IMR-90 (cell line): ENCODE data around the gene G3BP1. TPM values are rescaled to one million over a fixed set of nuclear protein-coding genes. Genes with fewer than 3 reads are reported as not detected.

Source experiments
- ATAC-seq: fragments of 200-7000 bp; cut with Tn5 transposase; 2 replicates; pipeline ENCODE4 v1.9.1; 2020; ENCODE audit warnings: low read depth, mild to moderate bottlenecking, moderate library complexity
- BruUV-seq: library from RNA; stranded (reverse); fragments of 400-500 nt; replicated peaks from 2 replicates; lab custom pipeline; 2021; lab: Mats Ljungman, UMichigan
- CTCF ChIA-PET: fragments of 300-600 bp; formaldehyde crosslinking; extraction: SDS; loops from one replicate; lab custom pipeline; 2021; ENCODE audit warnings: antibody characterized with exemption; lab: Yijun Ruan, JAX
- POLR2A ChIA-PET: fragments of 300-600 bp; sonication (Branson Sonifier 250); formaldehyde crosslinking; loops from one replicate; lab custom pipeline; 2022; ENCODE audit warnings: antibody characterized with exemption; ENCODE audit not compliant: unreplicated experiment; lab: Charles Lee
- DNase-seq: peaks from one replicate; pipeline ENCODE4 v3.0.0; 2013
- H2AFZ ChIP-seq: replicated peaks from 2 replicates; pipeline ENCODE3; 2013; ENCODE audit warnings: low read length, mild to moderate bottlenecking; ENCODE audit not compliant: poor library complexity
- H2AK5ac ChIP-seq: 2 replicates; pipeline ENCODE4 v1.6.1; 2013; ENCODE audit warnings: low read depth, low read length, inconsistent platforms
- H2AK9ac ChIP-seq: replicated peaks from 2 replicates; pipeline ENCODE3; 2013; ENCODE audit warnings: mild to moderate bottlenecking, low read depth, low read length, moderate library complexity; ENCODE audit not compliant: poor library complexity
- H2BK120ac ChIP-seq: 2 replicates; pipeline ENCODE4 v1.6.1; 2013; ENCODE audit warnings: low read depth, low read length, inconsistent platforms
- H2BK15ac ChIP-seq: 3 replicates; pipeline ENCODE4 v1.6.1; 2013; ENCODE audit warnings: low read depth, low read length, inconsistent platforms
- H2BK20ac ChIP-seq: 2 replicates; pipeline ENCODE4 v1.6.1; 2013; ENCODE audit warnings: low read depth, mild to moderate bottlenecking, inconsistent platforms, low read length, moderate library complexity
- H2BK5ac ChIP-seq: 2 replicates; pipeline ENCODE4 v1.6.1; 2013; ENCODE audit warnings: mild to moderate bottlenecking, low read depth, low read length, inconsistent platforms; ENCODE audit not compliant: poor library complexity, severe bottlenecking
- H3K14ac ChIP-seq: replicated peaks from 2 replicates; pipeline ENCODE4 v1.6.1; 2013; ENCODE audit warnings: low read depth, low read length, inconsistent platforms
- H3K18ac ChIP-seq: 2 replicates; pipeline ENCODE4 v1.6.1; 2013; ENCODE audit warnings: low read depth, low read length, control low read depth
- H3K23ac ChIP-seq: 2 replicates; pipeline ENCODE4 v1.6.1; 2013; ENCODE audit warnings: low read depth, low read length, inconsistent platforms
- H3K27ac ChIP-seq: 2 replicates; pipeline ENCODE4 v1.5.1; 2013; ENCODE audit warnings: mild to moderate bottlenecking, control low read depth, low read length; ENCODE audit not compliant: insufficient read depth
- H3K27me3 ChIP-seq: 2 replicates; pipeline ENCODE4 v1.6.1; 2013; ENCODE audit warnings: low read length; ENCODE audit not compliant: control insufficient read depth, insufficient read depth
- H3K36me3 ChIP-seq: 2 replicates; pipeline ENCODE4 v1.6.1; 2013; ENCODE audit warnings: low read length, mixed read lengths; ENCODE audit not compliant: control insufficient read depth, insufficient read depth
- H3K4ac ChIP-seq: 2 replicates; pipeline ENCODE4 v1.6.1; 2013; ENCODE audit warnings: low read depth, low read length, inconsistent platforms
- H3K4me1 ChIP-seq: 2 replicates; pipeline ENCODE4 v1.6.1; 2013; ENCODE audit warnings: low read length, mixed read lengths; ENCODE audit not compliant: control insufficient read depth, insufficient read depth
- H3K4me2 ChIP-seq: 2 replicates; pipeline ENCODE4 v1.6.1; 2013; ENCODE audit warnings: low read depth, mild to moderate bottlenecking, control low read depth, low read length, moderate library complexity
- H3K4me3 ChIP-seq: 2 replicates; pipeline ENCODE4 v1.5.1; 2013; ENCODE audit warnings: low read depth, mild to moderate bottlenecking, control low read depth, low read length, moderate library complexity; ENCODE audit not compliant: insufficient read depth
- H3K56ac ChIP-seq: 2 replicates; pipeline ENCODE4 v1.6.1; 2013; ENCODE audit warnings: low read length, inconsistent platforms; ENCODE audit not compliant: insufficient read depth; ENCODE audit errors: extremely low read depth
- H3K79me1 ChIP-seq, 2 experiments: 2 replicates each; pipeline ENCODE4 v1.6.1; 2013; ENCODE audit warnings: low read length in 2 of 2, inconsistent platforms in 1 of 2, low read depth in 1 of 2
- H3K9ac ChIP-seq: 2 replicates; pipeline ENCODE4 v1.6.1; 2013; ENCODE audit warnings: low read depth, low read length, control low read depth
- H3K9me1 ChIP-seq: 2 replicates; pipeline ENCODE4 v1.6.1; 2013; ENCODE audit warnings: low read length, inconsistent platforms; ENCODE audit not compliant: insufficient read depth
- H3K9me3 ChIP-seq: 2 replicates; pipeline ENCODE4 v1.6.1; 2013; ENCODE audit warnings: low read length; ENCODE audit not compliant: control insufficient read depth, insufficient read depth
- H4K20me1 ChIP-seq: 2 replicates; pipeline ENCODE4 v1.6.1; 2013; ENCODE audit warnings: low read length, inconsistent platforms; ENCODE audit not compliant: insufficient read depth
- H4K5ac ChIP-seq: 2 replicates; pipeline ENCODE4 v1.6.1; 2013; ENCODE audit warnings: mild to moderate bottlenecking, low read depth, low read length, control low read depth
- H4K8ac ChIP-seq, 2 experiments: 2 replicates each; pipeline ENCODE4 v1.6.1; 2013; ENCODE audit warnings: low read depth in 2 of 2, low read length in 2 of 2, control low read depth in 1 of 2, inconsistent platforms in 1 of 2
- H4K91ac ChIP-seq: 2 replicates; pipeline ENCODE4 v1.6.1; 2013; ENCODE audit warnings: low read depth, low read length, inconsistent platforms; ENCODE audit not compliant: insufficient read depth
- BHLHE40 ChIP-seq: fragments of 150-350 bp; IDR thresholded peaks from 2 replicates; pipeline ENCODE4 v1.6.1; 2016; ENCODE audit warnings: mild to moderate bottlenecking, low read depth, low read length
- CEBPB ChIP-seq: IDR thresholded peaks from 2 replicates; pipeline ENCODE4 v1.6.1; 2012; ENCODE audit warnings: low read depth, low read length, improper control_type of control experiment
- CHD1 ChIP-seq: IDR thresholded peaks from 2 replicates; pipeline ENCODE4 v1.6.1; 2012; ENCODE audit warnings: low read depth, low read length, improper control_type of control experiment
- FOS ChIP-seq: fragments of 150-350 bp; IDR thresholded peaks from 2 replicates; pipeline ENCODE4 v1.6.1; 2016; ENCODE audit warnings: low read depth, low read length
- MAZ ChIP-seq: IDR thresholded peaks from 2 replicates; pipeline ENCODE4 v1.6.1; 2012; ENCODE audit warnings: low read depth, mild to moderate bottlenecking, low read length, improper control_type of control experiment, moderate library complexity, borderline replicate concordance
- MXI1 ChIP-seq: IDR thresholded peaks from 2 replicates; pipeline ENCODE4 v1.6.1; 2012; ENCODE audit warnings: low read depth, mild to moderate bottlenecking, low read length, moderate library complexity, borderline replicate concordance
- NFE2L2 ChIP-seq: fragments of 150-350 bp; IDR thresholded peaks from 2 replicates; pipeline ENCODE4 v1.6.1; 2016; ENCODE audit warnings: low read depth, mild to moderate bottlenecking, low read length
- POLR2A ChIP-seq: IDR thresholded peaks from 2 replicates; pipeline ENCODE4 v1.6.1; 2012; ENCODE audit warnings: mild to moderate bottlenecking, low read depth, low read length
- RAD21 ChIP-seq: IDR thresholded peaks from 2 replicates; pipeline ENCODE4 v1.6.1; 2012; ENCODE audit warnings: low read length, improper control_type of control experiment
- RCOR1 ChIP-seq: IDR thresholded peaks from 2 replicates; pipeline ENCODE4 v1.6.1; 2012; ENCODE audit warnings: mild to moderate bottlenecking, low read length, improper control_type of control experiment; ENCODE audit not compliant: insufficient replicate concordance
- RFX5 ChIP-seq: IDR thresholded peaks from 2 replicates; pipeline ENCODE4 v1.8.0; 2012; ENCODE audit warnings: low read depth, mild to moderate bottlenecking, low read length, moderate library complexity
- SMC3 ChIP-seq: fragments of 150-350 bp; IDR thresholded peaks from 2 replicates; pipeline ENCODE4 v1.6.1; 2016; ENCODE audit warnings: low read depth, mild to moderate bottlenecking, antibody characterized with exemption, low read length, moderate library complexity
- whole genome bisulfite sequencing, 2 experiments: methylation state at CpG; one replicate each; pipeline versions ENCODE4 v1.1.5 to v1.1.7; 2013; ENCODE audit warnings: missing lambda C conversion rate in 2 of 2; ENCODE audit not compliant: insufficient read length in 1 of 2; ENCODE audit errors: extremely low coverage in 2 of 2; 5-methylcytosine and 5-hydroxymethylcytosine counted together
- dilution Hi-C: fragments of 300-500 bp; cut with HindIII; formaldehyde crosslinking; loops from one replicate; pipeline ENCODE4 v1.14.3; 2018; ENCODE audit warnings: low sequenced_read_pairs; ENCODE audit not compliant: unreplicated experiment
- in situ Hi-C: fragments of 300-500 bp; cut with MboI; formaldehyde crosslinking; loops from 3 replicates; pipeline ENCODE4 v1.14.3; 2019; ENCODE audit warnings: low sequenced_read_pairs, inconsistent platforms, mixed read lengths
- intact Hi-C: fragments of 100-400 bp; cut with micrococcal nuclease; formaldehyde crosslinking; loops from 2 replicates; pipeline ENCODE4 v1.10.0; 2022
- polyA plus RNA-seq, 3 experiments: library from polyadenylated mRNA; depleted of rRNA; stranded (reverse); fragments of >200 nt; gene quantifications; 2 replicates each; pipeline ENCODE4 v1.2.3, GENCODE V29; 2012; ENCODE audit warnings: low replicate concordance in 1 of 3
- total RNA-seq: library from RNA; depleted of rRNA; stranded (reverse); fragments of >200 nt; gene quantifications from 2 replicates; pipeline ENCODE4 v1.2.3, GENCODE V29; 2012
- TF ChIP-seq, protein P1 (sequence below): fragments of 150-350 bp; IDR thresholded peaks from 2 replicates; pipeline ENCODE4 v1.6.1; 2016; ENCODE audit warnings: low read depth, mild to moderate bottlenecking, low read length, moderate library complexity, borderline replicate concordance
- TF ChIP-seq, protein P2 (sequence below): conservative IDR thresholded peaks from 2 replicates; pipeline ENCODE4 v1.5.1; 2012; ENCODE audit warnings: mild to moderate bottlenecking, low read depth, low read length, improper control_type of control experiment

The G3BP1 gene
- total and polyA plus RNA-seq, 2 of the 4 experiments (the other 2 are of a cell fraction), result 40.2 to 482 TPM

DNA sequence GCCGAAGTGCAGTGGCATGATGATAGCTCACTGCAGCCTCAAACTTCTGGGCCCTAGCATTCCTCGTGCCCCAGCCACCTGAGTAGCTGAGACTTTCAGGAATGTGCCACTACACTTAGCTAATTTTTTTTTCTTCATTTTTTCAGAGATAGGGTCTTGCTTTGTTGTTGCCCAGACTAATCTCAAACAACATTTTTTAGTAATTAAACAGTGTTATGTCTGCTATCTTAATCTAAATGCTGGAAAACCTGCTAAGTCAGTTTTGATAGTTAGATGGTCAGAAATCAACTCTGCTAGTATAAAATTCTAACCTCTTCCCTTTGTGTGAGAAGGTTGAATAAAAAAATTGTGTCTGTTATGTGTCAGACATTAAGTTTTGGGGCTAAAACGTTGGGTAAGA lies 12.4 kb downstream of the G3BP1 start:
- H3K18ac ChIP-seq, result no peak overlapping the region
- H3K4me2 ChIP-seq, result peak overlapping the region; percentile 54; the same call in 1 of the 2 replicates
- H4K5ac ChIP-seq, result no peak overlapping the region
- ChIA-PET POLR2A (no interaction called here), CTCF (no interaction called here)
- no peak overlapping the region for H2BK15ac ChIP-seq
- no peak overlapping the region for H4K91ac ChIP-seq
- no peak overlapping the region for H3K9ac ChIP-seq
- H2AFZ ChIP-seq, result no peak overlapping the region
- H2BK5ac ChIP-seq, result no peak overlapping the region
- H3K9me3 ChIP-seq, result no peaks in the 10 kb centered on the region
- H2AK5ac ChIP-seq, result no peak overlapping the region
- no peak overlapping the region for H2BK120ac ChIP-seq
- H3K23ac ChIP-seq, result no peak overlapping the region
- no peak overlapping the region for H3K27ac ChIP-seq
- no peak for TF ChIP-seq CHD1
- TF ChIP-seq SMC3, result no peak
- TF ChIP-seq MXI1, result no peak
- TF ChIP-seq, protein P1, sequence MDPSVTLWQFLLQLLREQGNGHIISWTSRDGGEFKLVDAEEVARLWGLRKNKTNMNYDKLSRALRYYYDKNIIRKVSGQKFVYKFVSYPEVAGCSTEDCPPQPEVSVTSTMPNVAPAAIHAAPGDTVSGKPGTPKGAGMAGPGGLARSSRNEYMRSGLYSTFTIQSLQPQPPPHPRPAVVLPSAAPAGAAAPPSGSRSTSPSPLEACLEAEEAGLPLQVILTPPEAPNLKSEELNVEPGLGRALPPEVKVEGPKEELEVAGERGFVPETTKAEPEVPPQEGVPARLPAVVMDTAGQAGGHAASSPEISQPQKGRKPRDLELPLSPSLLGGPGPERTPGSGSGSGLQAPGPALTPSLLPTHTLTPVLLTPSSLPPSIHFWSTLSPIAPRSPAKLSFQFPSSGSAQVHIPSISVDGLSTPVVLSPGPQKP, result no peak
- TF ChIP-seq, protein P2, sequence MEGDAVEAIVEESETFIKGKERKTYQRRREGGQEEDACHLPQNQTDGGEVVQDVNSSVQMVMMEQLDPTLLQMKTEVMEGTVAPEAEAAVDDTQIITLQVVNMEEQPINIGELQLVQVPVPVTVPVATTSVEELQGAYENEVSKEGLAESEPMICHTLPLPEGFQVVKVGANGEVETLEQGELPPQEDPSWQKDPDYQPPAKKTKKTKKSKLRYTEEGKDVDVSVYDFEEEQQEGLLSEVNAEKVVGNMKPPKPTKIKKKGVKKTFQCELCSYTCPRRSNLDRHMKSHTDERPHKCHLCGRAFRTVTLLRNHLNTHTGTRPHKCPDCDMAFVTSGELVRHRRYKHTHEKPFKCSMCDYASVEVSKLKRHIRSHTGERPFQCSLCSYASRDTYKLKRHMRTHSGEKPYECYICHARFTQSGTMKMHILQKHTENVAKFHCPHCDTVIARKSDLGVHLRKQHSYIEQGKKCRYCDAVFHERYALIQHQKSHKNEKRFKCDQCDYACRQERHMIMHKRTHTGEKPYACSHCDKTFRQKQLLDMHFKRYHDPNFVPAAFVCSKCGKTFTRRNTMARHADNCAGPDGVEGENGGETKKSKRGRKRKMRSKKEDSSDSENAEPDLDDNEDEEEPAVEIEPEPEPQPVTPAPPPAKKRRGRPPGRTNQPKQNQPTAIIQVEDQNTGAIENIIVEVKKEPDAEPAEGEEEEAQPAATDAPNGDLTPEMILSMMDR, result no peak
- no peak for TF ChIP-seq POLR2A
- TF ChIP-seq MAZ, result no peak
- no peak for TF ChIP-seq RAD21
- TF ChIP-seq RFX5, result no peak
- TF ChIP-seq NFE2L2, result no peak
- TF ChIP-seq BHLHE40, result no peak
- TF ChIP-seq CEBPB, result no peak
- TF ChIP-seq RCOR1, result no peak
- no peak for TF ChIP-seq FOS
- H3K9me1 ChIP-seq, result peaks cover 4% of the 10 kb centered on the region; the same call in 1 of the 2 replicates
- H2BK20ac ChIP-seq, result no peak overlapping the region
- no peaks in the 10 kb centered on the region for H3K27me3 ChIP-seq
- dilution Hi-C loops (no loop called here), intact Hi-C loops (no loop called here), in situ Hi-C loops (no loop called here)
- no peak overlapping the region for H2AK9ac ChIP-seq
- no peak overlapping the region for H3K4me3 ChIP-seq
- WGBS, 2 experiments, result no CpG with 5 or more reads among the region's 3 CpGs
- ATAC-seq (no peak), DNase-seq (no peak)
- H4K8ac ChIP-seq, result no peak overlapping the region
- peaks cover 87% of the 10 kb centered on the region for H4K20me1 ChIP-seq
- no peak overlapping the region for H3K14ac ChIP-seq
- BruUV-seq, result no TSS peak
- H3K4me1 ChIP-seq, result peaks cover 3% of the 10 kb centered on the region; the same call in 1 of the 2 replicates
- no peak overlapping the region for H3K4ac ChIP-seq
- H3K36me3 ChIP-seq, result peaks cover 14% of the 10 kb centered on the region; the same call in 1 of the 2 replicates
- no peak overlapping the region for H3K56ac ChIP-seq
- peaks cover 5 to 25% of the 10 kb centered on the region in 2 experiments; a peak in 3 of 4 replicates for H3K79me1 ChIP-seq
